ENCODE measurements around the gene TAP2. TPM values are rescaled to one million over a fixed set of nuclear protein-coding genes. Genes with fewer than 3 reads are reported as not detected.
A peak's percentile ranks its signal among the peaks of the same experiment; 100 is the strongest.

TAP2 gene
- total and polyA plus RNA-seq, 2 donors (not counting 1 experiment from before 2014, with no cell fraction given), result 66.1 to 126 TPM

DNA sequence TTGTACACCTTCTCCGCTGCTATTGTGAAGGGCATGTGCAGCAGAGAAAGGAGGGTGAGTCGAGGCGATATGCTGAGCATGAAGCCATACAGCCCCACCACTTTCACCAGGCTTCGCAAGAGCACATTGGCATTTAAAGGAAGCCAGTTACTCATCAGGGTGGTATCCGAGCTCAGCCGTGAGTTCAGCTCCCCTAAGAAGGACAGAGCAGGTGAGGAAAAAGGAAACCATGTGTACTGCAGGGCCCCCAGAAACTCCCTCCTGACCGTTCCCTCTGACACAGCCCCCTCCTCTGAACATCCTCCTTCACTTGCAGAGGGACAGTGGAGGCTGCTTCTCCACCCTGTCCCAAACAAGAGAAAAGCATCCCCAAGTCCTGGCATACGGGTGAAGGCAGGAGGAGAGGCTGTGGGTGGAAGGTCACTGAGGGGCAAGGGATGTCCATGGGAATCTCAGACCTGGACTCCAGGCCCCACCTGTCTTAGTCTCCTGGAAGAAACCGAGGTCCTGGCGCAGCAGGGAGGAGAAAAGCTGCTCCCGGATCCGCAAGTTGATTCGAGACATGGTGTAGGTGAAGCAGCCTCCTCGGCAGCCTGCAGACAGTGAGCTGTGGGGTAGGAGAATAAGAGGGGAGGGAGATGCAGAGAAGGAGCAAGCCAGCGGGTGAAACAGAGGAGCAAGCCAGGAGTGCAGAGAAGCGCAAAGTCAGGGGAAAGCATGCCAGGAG, 3.2 kb downstream of the TAP2 start:
- no peak for TF ChIP-seq CTCF (IDR thresholded peaks at IDR 0.05)
- TF ChIP-seq EZH2 (IDR thresholded peaks at IDR 0.05; ENCODE audit: borderline replicate concordance, insufficient read depth, low read depth, low read length, poor library complexity, severe bottlenecking), result no peak
- DNase-seq (no peak), ATAC-seq (ENCODE audit: low read depth) (no peak)
- Histone ChIP-seq H3K27me3 (replicated peaks in 1 of 4; ENCODE audit: control extremely low read depth in 1 of 4, control insufficient read depth in 3 of 4, insufficient read depth in 4 of 4, low read length in 3 of 4) (no peaks in the 10 kb centered on the region), H3K4me3 (ENCODE audit: control extremely low read depth in 1 of 5, extremely low read depth in 1 of 5, insufficient read depth in 1 of 5, low read depth in 2 of 5, low read length in 4 of 5) (no peak overlapping the region), H4K20me1 (ENCODE audit: control insufficient read depth, insufficient read depth, low read length, poor library complexity, severe bottlenecking) (no peaks in the 10 kb centered on the region), H3K9ac (ENCODE audit: low read length) (no peak overlapping the region), H2AFZ (ENCODE audit: insufficient read depth, low read depth, low read length, poor library complexity, severe bottlenecking) (no peak overlapping the region), H3K79me2 (ENCODE audit: control insufficient read depth, insufficient read depth, low read length) (peaks cover 82% of the 10 kb centered on the region), H3K4me2 (replicated peaks; ENCODE audit: low read depth, low read length, poor library complexity, severe bottlenecking) (no peak overlapping the region), H3K36me3 (replicated peaks in 1 of 2; ENCODE audit: control extremely low read depth in 1 of 2, control insufficient read depth in 1 of 2, extremely low read depth in 1 of 2, insufficient read depth in 2 of 2, low read length in 1 of 2) (peaks cover 30 to 66% of the 10 kb centered on the region in 2 experiments), H3K4me1 (ENCODE audit: control insufficient read depth in 2 of 2, insufficient read depth in 2 of 2, low read length in 2 of 2) (peaks cover 30 to 44% of the 10 kb centered on the region in 2 donors), H3K27ac (ENCODE audit: low read length in 2 of 2) (no peak overlapping the region), H3K9me3 (ENCODE audit: control extremely low read depth in 1 of 3, control insufficient read depth in 2 of 3, insufficient read depth in 1 of 3, low read length in 2 of 3) (no peaks in the 10 kb centered on the region)
- WGBS (ENCODE audit: insufficient coverage), result 98% methylated on average over 13 of the region's 16 CpGs
- Mint-ChIP-seq H3K27ac (peak overlapping the region; percentile 59), H3K27me3 (no peaks in the 10 kb centered on the region), H3K9me3 (ENCODE audit: insufficient read depth) (no peaks in the 10 kb centered on the region), H3K4me3 (no peak overlapping the region), H3K4me1 (peaks cover 73% of the 10 kb centered on the region)
- CTCF ChIA-PET, result interaction anchor here (0.6 to 2.3 kb wide), 5 partner anchors 10 to 400 kb away, joined by 3 to 7 read pairs (median 7); partner anchors contain the start of genes PSMB9 and TAP1
- POLR2A ChIA-PET, result no interaction called here
- intact Hi-C loops (cut with micrococcal nuclease), result loop anchor here (5.0 kb wide), 1 partner anchor 38 kb away; no protein-coding TSS in a partner anchor

GRCh38 chr6:32833664-32834063, 4.9 kb downstream of the TAP2 start:
- Mint-ChIP-seq H3K4me1 (peaks cover 57% of the 10 kb centered on the region), H3K9me3 (ENCODE audit: insufficient read depth) (no peaks in the 10 kb centered on the region), H3K27ac (peak overlapping the region; percentile 12), H3K27me3 (no peaks in the 10 kb centered on the region), H3K4me3 (no peak overlapping the region)
- Histone ChIP-seq H3K36me3 (replicated peaks in 1 of 2; ENCODE audit: control extremely low read depth in 1 of 2, control insufficient read depth in 1 of 2, extremely low read depth in 1 of 2, insufficient read depth in 2 of 2, low read length in 1 of 2) (peaks cover 39 to 83% of the 10 kb centered on the region in 2 experiments), H3K9ac (ENCODE audit: low read length) (no peak overlapping the region), H3K9me3 (ENCODE audit: control extremely low read depth in 1 of 3, control insufficient read depth in 2 of 3, insufficient read depth in 1 of 3, low read length in 2 of 3) (no peaks in the 10 kb centered on the region), H3K79me2 (ENCODE audit: control insufficient read depth, insufficient read depth, low read length) (peaks cover 85% of the 10 kb centered on the region), H3K4me3 (ENCODE audit: control extremely low read depth in 1 of 5, extremely low read depth in 1 of 5, insufficient read depth in 1 of 5, low read depth in 2 of 5, low read length in 4 of 5) (no peak overlapping the region), H3K4me1 (ENCODE audit: control insufficient read depth in 2 of 2, insufficient read depth in 2 of 2, low read length in 2 of 2) (peaks cover 15 to 28% of the 10 kb centered on the region in 2 donors), H3K27me3 (replicated peaks in 1 of 4; ENCODE audit: control extremely low read depth in 1 of 4, control insufficient read depth in 3 of 4, insufficient read depth in 4 of 4, low read length in 3 of 4) (no peaks in the 10 kb centered on the region), H3K27ac (ENCODE audit: low read length in 2 of 2) (no peak overlapping the region), H4K20me1 (ENCODE audit: control insufficient read depth, insufficient read depth, low read length, poor library complexity, severe bottlenecking) (no peaks in the 10 kb centered on the region), H3K4me2 (replicated peaks; ENCODE audit: low read depth, low read length, poor library complexity, severe bottlenecking) (no peak overlapping the region), H2AFZ (ENCODE audit: insufficient read depth, low read depth, low read length, poor library complexity, severe bottlenecking) (no peak overlapping the region)
- ChIA-PET CTCF (interaction anchor here (0.8 to 2.1 kb wide), 3 partner anchors 12 to 34 kb away, joined by 3 to 8 read pairs (median 7); partner anchors contain the start of genes PSMB9 and TAP1), POLR2A (no interaction called here)
- WGBS (ENCODE audit: insufficient coverage), result 100% methylated on average over 3 of the region's 5 CpGs
- DNase-seq (no peak), ATAC-seq (ENCODE audit: low read depth) (no peak)
- intact Hi-C loops (cut with micrococcal nuclease), result no loop called here
- TF ChIP-seq CTCF (IDR thresholded peaks at IDR 0.05) (no peak), EZH2 (IDR thresholded peaks at IDR 0.05; ENCODE audit: borderline replicate concordance, insufficient read depth, low read depth, low read length, poor library complexity, severe bottlenecking) (no peak)
